ENCODE data around the gene OSBPL6.

The OSBPL6 gene

DNA sequence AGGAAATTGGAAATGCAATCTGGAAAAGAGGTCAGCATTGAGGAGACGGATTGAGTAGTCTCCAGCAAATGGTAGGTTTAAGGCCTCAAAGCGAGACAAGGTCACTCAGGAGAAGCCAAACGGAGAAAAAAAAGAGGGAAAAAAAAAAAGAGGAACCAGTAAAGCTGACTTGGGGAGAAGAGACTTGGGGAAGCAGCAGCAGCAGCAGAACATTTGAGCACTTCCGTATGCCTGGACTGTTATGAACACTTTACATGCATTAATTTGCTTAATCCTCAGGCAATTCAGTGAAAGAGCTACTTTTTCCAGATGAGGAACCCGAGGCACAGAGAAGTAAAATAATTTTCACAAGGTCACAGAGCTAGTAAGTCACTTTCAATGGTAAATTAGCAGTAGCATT, 81.3 kb downstream of the OSBPL6 start:
- DNase-seq: no peak

DNA sequence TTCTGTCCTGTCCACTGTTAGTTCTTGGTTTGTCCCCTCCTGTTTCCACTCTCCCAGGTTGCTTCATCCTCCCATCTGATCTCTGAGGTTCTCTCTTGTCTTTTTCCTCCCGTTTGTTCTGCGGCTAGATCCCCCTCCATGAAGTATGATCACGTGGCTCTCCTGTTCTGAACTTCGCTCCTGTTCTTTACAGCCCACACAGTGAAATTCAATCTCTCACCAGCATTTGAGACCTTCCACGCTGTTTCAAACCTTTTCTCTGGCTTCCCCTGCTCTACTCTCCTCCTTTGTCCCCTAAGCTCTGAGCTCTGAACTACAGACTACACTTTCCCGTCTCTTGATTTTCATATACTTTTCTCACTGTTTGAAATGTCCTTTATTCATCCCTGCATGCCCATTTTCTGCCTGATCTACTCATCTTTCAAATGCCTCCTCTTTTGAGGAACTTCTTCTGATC, 83.5 kb downstream of the OSBPL6 start:
- DNase-seq: no peak

DNA sequence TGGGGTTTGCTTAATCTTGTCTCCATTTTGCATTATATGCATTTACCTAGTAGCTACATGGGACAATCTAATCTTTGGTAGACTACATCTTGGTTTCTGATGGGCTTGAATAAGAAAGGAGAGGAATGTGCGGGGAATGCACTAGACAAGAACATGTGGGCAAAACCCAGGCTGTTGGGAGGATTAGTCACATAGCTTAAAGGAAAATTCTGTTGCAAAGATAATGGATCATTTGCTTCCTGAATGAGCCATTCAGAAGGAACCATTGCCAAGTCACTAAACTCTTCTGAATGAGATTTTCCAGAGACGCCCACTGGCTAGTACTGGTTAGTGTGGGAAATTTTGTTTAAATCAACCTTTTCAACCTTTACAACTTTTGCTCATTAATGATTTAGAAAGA, 84.8 kb downstream of the OSBPL6 start:
- DNase-seq: no peak

DNA sequence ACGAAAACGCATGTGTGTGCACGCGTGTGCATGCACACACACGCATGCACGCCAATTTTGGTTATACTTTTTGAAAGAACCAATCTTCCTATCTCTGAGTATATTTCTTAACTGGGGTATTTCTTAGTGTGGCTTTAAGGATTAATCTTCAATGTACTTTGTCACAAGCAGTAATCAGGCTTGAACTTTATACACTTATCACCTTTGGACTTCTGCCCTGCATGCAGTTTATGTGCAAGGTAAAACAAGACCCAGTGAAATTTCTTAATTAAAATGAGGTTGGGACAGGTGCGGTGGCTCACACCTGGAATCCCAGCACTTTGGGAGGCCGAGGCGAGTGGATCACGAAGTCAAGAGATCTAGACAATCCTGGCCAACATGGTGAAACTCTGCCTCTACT, 85.3 kb downstream of the OSBPL6 start:
- DNase-seq: no peak

DNA sequence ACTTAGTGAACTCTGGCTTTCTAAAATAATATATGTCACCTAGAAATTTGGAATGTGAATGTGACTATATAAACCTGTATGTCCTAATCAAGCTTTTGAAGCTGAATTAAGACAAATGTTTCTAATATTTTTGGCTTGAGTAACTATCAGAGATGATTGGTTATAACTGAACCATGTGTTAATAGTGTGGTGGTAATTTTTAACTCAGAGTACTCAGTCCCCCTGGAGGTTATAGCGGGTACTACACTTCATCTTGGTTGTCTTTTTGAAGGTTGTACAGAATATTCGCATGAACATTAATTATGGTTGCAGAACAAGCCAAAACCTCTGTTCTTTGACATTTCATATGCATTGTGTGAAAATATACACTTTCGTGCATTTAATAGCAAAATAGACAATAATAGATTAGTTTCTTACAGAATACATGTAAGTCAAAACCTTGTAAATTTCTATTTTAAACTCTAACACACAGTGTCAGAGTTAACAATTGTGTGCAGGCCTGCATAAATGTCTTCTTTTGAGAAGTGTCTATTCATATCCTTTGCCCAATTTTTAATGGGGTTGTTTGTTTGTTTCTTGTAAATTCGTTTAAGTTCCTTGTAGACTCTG, 86.0 kb downstream of the OSBPL6 start:
- DNase-seq: no peak

DNA sequence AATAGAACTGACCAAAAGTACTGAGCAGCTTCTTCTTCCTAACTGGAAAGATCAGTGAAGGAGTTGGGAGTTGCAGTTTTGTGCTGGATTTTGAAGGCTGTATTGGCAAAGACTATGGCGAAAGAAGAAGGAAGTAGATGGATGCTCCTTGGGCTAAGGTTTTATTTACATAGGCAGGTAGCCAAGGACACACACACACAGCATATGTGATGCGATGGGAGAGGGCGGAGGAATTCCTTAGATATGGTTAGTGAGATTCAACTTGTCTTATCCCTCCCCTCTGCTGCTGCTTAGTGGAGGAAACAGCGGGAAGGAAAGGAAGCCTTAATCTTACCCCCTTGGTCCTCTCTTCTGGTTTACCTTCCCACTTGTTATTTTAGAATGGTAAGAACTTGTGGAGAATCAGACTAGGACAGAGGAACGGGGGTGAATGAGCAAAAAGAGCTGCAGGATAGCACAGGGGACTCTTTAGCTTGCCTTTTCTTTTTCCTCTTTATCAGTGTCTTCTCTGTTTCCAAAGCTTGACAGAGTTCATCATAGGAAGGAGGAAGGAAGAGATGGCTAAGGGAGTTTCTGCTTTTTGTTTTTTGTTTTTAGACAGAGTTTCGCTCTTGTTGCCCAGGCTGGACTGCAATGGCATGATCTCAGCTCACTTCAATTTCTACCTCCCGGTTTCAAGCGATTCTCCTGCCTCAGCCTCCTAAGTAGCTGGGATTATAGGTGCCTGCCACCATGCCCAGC, 87.9 kb downstream of the OSBPL6 start:
- DNase-seq: no peak

DNA sequence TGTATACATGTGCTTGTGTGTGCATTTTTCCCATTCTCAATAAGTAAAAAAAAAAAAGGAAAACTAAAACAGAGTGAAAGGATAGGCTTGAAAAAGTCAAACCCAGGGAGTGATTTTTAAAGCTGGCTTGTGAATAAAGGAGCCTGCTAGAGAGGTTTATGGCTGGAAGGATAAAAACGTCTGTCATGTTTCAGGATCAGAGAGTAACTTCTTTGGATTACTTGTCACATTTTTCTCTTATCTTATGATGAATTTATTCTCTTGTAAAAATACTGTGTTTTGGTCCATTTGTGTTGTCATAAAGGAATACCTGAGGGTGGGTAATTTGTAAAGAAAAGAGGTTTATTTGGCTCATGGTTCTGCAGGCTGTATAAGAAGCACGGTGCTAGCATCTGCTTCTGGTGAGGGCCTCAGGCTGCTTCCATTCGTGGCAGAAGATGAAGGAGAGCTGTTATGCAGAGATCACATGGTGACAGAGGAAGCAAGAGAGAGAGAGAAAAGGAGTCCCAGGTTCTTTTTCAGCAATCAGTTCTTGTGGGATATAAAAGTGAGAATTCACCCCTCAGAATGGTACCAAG, 89.1 kb downstream of the OSBPL6 start:
- DNase-seq: no peak

DNA sequence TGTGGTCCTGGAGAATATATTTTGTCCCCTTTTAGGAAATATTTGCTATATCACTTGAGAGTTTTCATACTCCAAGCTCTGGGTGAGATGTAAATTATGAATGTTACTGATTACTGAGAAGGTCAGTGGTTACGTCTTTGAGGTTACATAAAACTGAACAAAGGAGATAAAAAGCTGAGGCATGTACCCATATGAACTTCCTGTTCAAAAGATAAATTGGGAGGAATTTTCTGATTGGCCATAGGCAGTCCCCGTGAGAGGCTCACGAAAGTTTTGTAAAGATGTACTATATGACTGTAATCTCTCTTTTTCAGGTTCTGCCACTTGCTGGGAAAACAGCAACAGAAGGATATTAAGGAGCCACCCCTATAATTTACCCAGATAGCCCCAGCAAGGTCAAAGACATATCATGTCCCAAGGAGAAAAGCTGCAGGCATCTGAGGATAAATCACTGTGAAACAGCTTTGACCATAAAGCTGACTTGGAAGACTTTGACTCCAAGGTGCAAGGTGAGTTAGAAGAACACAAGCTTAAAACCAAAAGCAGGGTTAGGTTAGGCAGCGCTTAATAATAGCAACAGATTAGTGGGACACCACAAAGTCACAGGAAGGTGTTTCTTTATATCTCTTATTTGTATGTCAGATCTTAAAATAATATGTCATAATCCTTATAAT, 90.4 kb downstream of the OSBPL6 start:
- no peak for DNase-seq

DNA sequence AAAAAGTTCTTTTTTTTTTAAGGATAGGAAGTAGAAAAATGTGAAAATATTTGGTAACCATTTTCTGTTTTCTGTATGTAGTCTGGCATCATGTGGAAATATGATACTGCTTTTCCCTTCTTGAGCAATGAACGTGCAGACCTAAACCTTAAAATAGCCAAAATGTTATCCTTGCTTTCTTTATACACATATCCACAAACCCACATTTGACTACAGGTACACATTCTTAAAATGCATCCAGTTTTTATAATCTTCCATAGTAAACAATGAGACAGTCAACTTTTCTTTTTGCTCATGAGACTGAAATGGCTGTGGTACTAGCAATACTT, 90.9 kb downstream of the OSBPL6 start:
- DNase-seq: no peak

DNA sequence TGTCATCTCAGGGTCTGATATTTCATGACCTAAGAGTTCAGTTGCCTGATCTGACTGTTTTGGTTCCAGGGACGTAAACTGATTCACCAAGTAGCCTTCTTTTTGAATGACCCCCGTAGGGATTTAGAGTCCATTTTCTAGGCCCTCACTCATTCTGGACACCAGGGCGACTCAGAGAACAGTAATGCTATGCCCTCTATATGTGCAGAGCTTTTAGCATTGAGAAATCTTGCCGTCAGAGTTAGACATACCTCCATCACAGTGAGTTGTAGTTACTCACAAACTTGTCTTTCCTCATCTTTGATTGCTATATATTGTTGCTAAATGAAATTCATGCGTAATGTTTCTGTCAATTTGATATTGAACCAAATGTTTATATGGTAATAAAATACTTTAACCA, 92.3 kb downstream of the OSBPL6 start:
- no peak for DNase-seq

DNA sequence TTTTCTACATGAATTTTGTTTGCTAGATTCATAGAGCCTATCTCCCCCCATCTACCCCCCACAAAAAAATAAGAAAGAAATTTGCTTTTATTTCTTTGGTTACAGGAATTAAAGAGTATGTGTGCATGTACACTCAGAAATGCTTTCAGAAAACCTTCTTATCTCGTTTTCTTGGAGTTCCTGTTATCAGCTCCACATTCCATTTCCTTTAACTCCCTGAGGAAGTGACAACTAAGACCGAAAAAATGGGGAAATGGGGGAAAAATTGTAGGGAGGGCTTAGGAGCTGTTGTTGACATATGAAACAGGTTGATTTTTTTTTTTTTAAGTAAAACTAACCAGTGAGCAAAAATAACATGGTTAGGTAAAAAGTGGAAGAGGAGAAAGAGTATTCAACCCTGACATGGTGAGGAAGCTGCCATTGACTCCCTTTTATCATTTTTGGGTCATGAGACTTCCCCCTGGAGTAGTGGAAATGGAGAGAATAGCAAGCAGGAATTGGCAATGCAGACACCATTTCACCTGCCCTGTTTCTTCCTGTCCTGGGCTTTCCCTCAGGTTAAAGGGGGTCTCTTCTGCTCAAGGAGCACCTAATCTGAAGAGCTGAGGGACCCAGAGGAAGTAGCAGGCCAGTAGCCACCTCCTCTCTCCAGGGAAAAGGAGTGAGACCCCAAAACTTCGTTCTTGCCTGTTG, 93.5 kb downstream of the OSBPL6 start:
- no peak for DNase-seq

DNA sequence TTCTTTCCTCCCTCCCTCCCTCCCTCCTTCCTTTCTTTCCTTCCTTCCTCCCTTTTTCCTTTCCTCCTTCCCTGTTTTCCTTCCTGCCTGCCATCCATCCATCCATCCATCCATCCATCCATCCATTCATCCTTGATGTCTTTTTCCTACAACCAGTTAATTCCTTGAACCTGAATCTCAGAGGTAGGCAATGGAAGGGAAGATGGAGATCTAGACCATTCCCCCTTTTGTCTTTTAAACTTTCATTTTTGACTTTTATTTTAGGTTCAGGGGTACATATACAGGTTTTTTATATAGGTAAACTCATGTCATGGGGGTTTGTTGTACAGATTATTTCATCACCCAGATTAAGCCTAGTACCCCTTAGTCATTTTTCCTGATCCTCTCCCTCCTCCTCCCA, 97.4 kb downstream of the OSBPL6 start:
- DNase-seq: no peak

DNA sequence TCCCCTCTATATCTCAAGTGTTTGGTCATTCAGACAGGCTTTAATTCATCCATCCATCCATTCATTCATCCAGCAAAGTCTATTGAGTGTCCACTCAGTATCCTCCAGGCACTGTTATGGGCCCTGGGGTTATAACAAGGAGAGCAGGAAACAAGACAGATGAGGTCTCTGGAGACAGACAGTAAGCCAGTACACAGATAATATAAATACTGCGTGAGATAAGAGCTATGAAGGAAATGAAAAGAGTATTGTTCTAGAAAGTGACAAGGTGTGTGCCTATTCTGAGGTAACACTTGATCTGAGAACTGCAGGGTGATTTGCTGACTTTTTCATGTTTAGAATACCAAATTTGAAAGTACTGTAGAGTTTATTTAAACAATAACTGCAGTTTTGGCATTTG, 98.3 kb downstream of the OSBPL6 start:
- DNase-seq: no peak

DNA sequence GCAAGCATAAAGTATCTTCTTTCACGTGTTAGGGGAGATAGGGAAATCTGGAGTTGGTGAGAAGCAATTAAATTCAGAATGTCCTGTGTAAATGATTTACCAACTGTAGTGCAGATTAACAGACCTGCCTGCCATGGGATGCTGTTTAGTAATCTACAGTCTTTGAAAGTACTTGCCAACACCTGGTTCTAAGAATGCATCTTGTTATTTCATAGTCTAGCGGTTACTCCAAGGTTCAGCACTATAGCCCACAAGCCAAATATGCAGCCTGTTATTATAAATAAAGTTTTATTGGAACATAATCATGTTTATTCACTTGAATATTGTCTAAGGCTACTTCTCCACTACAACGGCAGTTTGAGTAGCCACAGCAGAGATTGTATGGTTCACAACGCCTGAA, 100.8 kb downstream of the OSBPL6 start:
- DNase-seq: no peak

DNA sequence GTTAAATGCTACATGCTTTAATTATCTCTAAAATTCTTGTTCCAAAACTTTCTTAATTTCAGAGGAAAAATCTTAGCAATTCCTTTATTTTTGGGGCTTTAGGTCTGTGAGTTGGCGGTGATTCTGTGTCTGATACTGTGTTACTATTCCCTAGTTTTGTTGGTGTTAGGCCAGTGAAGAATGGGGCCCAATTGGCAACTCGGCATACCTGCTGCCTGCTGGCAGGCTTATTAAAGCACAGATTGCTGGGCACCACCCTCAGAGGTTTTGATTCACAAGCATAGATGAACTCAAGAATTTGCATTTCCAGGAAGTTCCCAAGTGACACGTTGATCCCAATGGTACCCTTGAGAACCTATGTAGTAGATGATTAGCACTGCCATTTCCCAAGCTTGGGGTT, 101.6 kb downstream of the OSBPL6 start:
- DNase-seq: no peak

DNA sequence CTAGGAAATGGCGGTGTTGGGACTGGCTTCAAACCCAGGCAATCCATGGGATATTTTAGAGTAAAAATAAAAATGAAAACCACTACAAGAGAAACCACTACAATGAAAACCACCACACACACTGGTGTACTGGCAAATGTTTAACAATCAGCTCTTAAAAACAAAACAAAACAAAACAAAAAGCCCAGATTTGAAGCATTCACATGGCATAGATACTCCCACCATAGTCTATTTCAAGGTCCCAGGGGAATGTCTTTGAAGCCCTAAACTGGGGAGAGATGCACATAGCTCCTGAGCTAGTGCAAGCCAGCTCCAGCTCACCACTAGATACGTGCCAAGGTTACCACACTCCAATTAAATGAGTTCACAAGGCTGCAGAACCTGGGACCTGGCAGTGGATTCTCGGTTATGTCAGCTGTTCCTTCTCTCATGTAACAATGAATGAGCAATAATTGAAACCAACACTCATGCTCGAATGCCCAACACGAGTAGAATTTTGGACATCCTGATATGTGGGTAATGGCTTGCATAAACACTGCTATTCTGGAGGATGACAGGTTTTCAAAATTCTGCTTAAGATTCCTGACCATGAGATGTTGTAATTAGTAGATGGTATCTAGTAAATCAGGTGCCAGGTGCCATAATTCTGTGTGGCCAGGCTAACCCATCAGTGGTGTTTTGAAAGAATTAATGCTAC, 102.2 kb downstream of the OSBPL6 start:
- DNase-seq: no peak

DNA sequence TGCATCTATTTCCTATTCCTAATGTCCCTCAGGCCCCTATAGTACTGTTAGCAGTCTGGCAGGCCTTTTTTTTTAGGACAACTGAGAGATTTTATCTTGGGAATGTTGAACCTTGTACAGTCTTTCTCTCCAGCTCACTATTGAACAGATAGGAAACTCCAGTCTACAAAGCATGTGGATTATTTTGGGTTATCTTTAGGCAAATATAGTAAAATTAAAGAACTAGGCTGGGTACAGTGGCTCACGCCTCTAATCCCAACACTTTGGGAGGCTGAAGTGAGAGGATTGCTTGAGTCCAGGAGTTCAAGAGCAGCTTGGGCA, 102.7 kb downstream of the OSBPL6 start:
- DNase-seq: no peak

DNA sequence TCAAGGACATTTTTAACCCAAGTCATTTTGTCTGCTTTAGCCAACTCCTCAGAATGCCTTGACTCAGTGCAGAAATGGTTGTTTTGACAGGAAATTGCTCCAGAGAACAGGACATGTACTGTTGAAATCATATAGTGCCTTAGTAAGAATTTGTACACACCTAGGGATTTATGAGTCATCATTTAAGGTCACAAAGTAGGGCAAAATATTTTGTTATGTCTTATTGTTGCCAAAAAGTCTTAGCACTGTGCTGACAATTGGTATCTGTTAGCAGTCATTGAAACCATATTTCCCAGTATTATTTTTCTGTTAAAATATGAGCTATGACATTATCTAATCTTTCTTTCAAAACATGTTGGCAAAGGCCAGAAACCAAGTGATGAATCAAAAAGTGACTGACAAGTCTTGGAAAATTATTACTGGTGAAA, 104.5 kb downstream of the OSBPL6 start:
- DNase-seq: no peak

DNA sequence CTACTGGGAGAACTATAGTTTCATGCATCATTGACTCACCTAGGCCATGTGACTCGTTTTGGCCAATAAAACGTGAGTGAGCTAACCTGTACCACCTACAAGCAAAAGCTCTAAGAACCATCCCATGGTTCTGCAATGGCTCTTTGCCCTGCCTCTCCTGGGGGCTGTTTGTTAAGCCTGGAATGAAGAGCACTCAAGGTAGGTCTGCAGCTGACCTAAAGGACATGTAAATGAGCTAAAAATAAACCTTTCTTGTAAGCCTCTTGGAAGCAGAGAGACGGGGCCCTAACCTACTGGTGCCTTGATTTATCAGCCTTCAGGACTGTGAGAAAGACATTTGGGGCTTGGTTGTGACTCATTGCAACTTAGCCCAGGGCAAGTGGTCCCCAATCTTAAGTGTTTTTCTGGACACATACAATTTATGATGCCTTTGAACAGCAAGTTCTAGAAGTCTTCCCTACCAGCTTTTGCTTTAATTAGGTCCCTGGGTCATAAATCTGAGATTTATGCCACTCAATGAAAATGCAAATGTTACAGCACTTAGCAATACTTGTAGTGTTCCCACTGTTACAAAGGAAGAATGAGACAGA, 107.4 kb downstream of the OSBPL6 start:
- no peak for DNase-seq

DNA sequence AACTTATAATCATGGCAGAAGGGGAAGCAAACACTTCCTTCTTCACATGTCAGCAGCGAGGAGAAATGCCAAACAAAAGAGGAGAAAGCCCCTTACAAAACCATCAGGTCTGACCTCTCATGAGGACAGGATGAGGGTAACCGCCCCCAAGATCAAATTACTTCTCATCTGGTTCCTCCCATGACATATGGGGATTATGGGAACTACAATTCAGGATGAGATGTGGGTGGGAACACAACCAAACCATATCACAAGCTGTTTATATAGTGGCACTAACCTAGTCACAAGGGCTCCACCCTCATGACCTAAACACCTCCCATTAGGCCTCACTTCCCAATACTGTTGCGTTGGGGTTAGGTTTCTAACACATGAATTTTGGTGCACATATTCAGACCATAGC, 110.0 kb downstream of the OSBPL6 start:
- no peak for DNase-seq

DNA sequence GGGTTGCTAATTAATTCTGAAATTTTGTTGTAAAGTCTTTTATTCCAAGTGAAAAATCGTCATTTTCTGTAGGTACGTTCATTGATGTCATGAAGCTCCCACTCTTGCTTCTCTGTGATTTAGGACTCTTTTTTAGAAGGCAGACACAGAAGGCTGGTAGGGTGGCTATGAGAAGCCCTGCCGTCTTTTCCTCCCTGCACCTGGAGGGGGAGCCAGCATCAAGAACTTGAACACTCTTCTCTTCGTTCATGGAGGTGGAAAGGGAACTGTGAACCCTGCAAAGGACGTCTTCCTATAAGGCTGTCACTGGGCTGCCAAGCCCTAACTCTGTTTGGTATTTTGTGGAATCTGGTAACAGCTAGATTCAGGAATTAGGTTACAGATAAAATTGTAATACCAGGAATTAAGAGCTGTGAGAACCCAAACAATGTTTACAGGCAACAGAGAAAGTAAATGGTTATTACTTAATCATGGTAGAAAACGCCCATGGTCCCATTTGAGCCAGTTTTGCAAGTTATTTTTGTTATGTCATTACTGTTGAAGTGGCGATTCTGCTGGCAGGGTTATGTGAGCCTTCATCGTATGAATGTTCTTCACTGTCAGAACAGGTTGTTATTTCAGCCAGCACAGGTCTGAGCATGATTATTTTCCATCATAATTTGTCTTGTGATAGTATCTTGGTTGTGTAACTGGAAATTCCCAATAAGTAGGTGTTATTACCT, 112.2 kb downstream of the OSBPL6 start:
- DNase-seq: no peak

DNA sequence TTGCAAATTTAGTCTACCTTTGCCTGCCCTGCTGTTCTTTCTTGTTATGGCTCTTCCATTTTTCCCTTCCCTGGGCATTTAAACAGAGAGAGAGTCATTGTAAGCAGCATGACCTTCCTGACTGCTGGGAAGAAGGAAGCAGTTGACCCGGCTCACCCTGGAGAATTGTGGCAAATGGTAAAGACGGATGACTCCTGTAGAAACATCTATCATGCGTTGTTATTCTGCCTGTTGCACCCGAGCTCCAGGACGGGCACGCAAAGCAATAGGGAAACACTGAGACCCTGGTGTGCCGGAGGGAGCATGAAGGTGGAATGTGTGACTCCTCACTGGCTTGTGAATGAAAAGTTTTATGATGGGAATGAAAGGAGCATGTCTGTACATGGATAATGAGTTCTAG, 113.3 kb downstream of the OSBPL6 start:
- DNase-seq: no peak

Data from activated effector memory CD4-positive, alpha-beta T cell treated with Interleukin-2 at 50 U/mL for 16 hours (primary cell).